GM21423 (cell line): ENCODE results near the gene TRIM59.
"Not testable (repeated sequence)": the region's sequence is repeated elsewhere in the genome, so short reads cannot be mapped to it uniquely, and the experiment has no call there.

Source experiments
- ATAC-seq: cut with Tn5 transposase; IDR thresholded peaks from one replicate; pipeline ENCODE4 v1.9.1; 2021; ENCODE audit warnings: mild to moderate bottlenecking, moderate library complexity; ENCODE audit not compliant: unreplicated experiment

The TRIM59 gene

DNA sequence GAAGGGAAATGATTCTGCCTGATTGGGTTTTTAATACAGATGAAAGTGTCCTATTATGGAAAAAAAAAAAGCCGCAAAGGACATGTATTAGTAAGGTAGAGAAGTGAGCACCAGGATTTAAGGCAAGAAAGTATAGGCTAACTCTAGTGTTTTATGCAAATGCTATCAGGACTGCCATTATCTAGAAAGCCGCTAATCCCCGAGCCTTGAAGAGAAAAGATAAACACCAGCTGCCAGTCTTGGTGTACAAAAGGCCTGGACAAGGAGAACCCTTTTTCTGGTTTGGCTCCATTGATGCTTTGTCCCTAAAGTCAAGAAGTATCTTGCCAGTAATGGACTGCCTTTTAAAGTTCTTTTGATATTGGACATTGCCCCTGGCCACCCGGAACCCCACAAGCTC lies 8.6 kb upstream of the TRIM59 start:
- no peak for ATAC-seq

DNA sequence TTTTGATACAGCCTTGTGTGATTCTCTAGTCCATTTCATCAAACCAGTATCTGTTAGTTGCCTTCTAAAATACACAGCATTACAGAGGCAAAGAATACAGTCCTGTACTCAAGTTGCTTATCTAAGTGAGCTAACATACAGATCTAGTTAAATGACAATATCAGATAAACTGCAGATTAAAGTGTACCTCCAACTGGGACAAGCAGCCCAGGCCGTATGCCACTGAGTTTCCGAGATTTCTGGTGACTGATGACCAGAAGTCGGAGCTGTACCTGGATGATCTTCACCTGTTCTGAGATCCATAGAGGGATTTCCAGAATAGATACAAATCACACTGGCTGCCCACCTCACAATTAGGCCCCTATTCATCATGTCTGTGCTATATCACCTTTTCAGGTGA lies 6.3 kb upstream of the TRIM59 start:
- ATAC-seq, result no peak

DNA sequence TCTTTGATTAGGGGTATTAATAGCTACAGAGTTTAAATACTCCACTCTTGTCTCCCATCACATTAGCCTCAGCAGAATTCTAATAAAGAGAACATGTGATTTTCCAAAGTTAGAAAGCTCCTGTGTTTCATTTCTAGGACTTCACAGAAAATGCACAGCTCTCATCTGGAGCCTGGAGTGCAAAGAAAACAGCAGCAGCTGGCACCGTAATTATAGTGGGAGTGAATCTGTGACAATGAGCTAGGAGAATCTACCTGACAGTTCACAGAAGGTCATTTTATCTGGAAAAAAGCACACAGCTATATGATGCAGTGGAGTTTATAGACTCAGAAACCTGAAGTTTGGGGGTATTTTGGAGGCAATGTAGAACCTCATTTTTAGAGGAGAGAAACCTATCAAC lies 5.4 kb upstream of the TRIM59 start:
- ATAC-seq, result no peak

DNA sequence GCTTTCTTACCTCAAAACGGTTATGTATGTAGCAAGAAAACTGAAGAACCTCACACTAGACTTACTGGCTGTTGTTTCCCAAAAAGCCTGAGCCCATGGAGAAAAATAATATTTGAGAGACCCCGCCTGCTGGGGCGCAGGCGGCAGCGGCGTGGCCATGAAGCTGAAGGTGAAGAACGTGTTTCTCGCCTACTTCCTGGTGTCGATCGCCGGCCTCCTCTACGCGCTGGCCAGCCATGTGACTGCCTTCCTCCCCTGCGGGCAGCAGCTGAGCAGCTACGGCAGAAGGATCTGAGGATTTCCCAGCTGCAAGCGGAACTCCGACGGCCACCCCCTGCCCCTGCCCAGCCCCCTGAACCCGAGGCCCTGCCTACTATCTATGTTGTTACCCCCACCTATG lies 2.7 kb upstream of the TRIM59 start:
- ATAC-seq, result not testable (repeated sequence)

DNA sequence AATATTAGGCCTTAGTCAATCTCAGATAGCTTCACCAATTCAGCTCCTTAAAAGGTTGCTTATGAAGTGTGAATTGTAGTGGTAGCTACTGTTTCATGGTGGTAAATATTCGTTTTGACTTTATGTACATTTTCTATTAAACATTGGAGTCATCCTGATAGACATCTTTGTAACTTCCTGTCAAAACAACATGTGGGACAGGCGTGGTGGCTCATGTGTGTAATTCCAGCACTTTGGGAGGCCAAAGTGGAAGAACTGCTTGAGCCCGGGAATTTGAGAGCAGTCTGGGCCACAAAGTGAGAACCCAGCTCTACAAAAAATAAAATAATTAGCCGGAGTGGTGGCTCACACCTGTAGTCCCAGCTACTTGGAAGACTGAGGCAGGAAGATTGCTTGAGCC lies 2.0 kb upstream of the TRIM59 start:
- no peak for ATAC-seq

DNA sequence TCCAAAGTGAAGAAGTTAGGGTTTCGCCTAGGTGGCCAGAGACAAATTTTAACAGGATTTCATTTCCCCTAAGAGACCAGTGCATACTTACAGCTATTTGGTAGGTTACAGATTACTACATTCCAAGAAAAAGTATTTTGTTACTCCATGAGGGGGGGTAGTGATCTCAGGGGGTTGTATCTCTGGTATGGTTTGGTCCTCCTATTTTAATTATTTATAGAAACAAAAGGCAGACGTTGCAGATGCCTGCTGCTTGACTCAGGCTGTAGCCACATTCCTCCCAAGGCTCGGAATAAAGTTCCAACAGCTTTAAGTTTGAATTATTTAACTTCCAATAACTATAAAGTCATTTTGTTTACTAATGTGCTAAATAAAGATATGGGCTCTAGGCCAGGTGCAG lies 1.3 kb upstream of the TRIM59 start:
- ATAC-seq, result no peak

DNA sequence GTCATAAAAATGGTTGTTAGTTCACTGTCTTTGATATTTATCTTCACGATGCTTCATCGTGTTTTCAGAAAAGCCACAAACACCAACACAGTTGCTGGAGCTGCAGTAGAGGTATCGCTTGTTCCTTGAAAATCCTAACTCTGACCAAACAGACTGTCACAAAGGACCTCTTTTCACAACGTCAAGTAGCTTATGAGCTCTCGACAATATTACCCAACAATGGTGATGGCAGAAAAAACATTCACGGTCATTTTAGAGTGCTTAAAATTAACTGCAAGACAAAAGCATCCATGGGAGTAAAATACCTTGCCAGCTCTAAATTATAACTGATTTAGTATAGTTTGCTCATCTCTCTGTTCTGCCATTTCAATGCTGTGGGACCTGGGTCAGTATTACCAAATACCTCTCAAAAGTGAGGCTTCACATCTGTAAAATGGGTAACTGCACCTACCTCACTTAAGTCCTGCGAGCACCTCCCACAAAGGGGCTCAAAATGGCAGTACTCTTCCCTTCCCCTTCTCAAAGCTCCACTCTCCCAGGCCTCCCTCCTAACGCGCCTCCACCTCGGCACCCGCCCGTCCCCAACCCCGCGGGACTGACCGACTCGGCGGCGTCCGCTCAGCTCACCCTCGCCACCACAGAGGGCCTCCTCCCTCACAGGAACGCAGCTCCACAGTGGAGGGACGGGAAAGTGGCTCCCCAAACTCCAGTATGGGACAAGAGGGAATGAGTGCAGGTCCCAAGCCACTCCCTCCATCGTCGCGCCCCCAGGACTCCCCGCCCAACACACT lies 546 bp downstream of the TRIM59 start:
- peak; percentile 43 for ATAC-seq

DNA sequence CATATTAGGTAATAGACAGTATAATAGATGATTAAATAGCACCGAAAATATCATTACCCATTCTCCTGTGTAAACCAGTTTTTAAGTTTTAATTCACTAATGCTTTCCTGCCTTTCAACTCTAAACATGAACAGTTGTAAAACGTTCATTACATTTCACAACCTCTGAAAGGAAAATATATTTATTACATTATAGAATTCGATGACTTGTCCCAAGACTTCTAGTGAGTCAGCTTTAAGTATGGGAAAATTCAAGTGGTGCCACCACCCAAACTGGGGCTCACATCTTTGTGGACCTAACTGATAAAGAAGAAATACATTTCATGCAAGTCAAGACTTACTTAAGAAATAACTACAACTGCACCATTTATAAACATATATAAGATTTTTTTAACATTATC lies 2.0 kb downstream of the TRIM59 start:
- ATAC-seq, result no peak

DNA sequence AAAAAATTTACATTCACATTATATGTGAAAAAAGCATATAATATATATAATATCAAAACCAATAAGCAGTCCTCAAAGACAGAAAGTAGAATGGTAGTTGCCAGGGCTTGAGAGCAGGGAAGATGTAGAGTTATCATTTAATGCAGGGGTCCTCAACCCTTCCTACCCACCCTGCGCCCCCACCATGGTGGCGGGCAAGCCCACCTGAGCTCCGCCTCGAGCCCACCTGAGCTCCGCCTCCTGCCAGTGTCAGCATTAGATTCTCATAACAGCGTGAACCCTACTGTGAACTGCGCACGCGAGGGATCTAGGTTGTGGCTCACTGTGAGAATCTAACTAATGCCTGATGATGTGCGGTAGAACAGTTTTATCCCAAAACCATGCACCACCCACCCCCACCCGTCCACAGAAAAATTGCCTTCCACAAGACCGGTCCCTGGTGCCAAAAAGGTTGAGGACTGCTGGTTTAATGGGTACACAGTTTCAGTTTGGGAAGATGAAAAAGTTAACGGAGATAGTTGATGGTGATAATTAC lies 3.0 kb downstream of the TRIM59 start:
- no peak for ATAC-seq

DNA sequence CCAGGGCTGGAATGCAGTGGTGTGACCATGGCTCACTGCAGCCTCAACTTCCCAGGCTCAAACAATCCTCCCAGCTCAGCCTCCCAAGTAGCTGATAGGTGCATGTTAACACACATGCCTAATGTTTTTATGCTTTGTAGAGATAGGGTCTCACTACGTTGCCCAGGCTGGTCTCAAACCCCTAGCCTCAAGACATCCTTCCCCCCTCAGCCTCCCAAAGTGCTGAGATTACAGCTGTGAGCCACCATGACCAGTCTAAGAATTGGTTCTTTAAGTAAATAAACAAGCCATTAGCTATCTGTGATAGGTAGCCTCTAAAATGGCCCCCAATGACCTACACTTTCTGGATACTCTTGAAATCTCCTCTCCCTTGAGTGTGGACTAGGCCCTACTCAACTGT lies 3.7 kb downstream of the TRIM59 start:
- no peak for ATAC-seq

DNA sequence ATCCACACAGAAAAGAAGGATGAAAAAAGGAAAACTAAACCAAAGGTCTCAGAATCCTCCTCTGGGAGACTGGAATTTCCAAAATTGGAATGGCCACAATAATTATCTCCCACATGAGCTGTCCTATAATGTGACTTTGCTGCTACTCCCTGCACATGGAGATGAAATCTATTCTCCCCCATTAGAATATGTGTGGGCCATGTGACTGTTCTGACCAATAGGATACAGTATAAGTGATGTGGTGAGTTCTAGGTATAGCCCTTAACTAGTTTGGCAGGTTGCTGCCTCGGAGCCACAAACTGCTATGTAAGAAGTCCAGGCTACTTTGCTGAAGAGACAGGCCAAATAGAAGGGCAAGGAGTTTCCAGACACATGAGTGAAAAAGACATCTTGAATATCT lies 5.2 kb downstream of the TRIM59 start:
- no peak for ATAC-seq

DNA sequence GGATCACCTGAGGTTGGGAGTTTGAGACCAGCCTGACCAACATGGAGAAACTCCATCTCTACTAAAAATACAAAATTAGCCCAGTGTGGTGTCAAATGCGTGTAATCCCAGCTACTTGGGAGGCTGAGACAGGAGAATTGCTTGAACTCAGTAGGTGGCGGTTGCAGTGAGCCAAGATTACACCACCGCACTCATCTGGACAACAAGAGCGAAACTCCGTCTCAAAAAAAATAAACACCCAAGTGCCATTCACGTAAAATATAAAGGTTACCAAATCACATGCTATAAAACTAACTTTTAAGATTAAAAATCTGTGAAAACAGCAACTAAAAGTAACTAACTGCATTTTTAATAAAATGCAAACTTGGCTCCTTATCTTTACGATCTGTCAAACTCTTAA lies 8.9 kb downstream of the TRIM59 start:
- no peak for ATAC-seq

DNA sequence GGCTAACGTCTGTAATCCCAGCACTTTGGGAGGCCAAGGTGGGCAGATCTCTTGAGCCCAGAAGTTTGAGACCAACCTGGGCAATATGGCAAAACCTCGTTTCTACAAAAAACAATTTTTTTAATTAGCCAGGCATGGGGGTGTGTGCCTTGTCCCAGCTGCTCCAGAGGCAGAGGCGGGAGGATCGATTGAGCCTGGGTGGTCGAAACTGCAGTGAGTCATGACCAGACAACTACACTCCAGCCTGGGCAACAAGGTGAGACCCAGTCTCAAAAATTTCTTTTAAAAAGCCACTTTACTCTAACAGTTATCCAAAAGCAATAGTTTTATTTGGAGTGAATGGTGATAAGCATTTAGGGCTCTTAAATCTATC lies 12.5 kb downstream of the TRIM59 start:
- ATAC-seq, result no peak

DNA sequence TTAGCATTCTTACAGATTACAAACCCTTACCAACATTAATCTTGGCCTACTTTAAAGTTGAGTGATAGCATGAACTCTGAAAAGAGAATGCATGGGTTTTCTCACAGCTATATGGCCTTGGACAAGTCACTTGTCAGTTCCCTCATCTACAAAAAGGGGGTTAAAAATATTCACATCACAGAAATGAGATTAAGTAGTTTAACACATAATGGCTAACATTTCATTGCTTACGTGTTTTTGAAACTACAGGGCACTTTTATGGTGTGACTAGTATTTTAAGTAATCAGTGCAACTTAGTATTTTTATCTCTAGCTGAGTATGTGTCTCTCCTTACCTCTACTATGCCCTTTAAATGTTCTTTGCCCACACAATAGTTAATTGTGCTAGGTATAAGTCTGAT lies 13.8 kb downstream of the TRIM59 start:
- no peak for ATAC-seq

DNA sequence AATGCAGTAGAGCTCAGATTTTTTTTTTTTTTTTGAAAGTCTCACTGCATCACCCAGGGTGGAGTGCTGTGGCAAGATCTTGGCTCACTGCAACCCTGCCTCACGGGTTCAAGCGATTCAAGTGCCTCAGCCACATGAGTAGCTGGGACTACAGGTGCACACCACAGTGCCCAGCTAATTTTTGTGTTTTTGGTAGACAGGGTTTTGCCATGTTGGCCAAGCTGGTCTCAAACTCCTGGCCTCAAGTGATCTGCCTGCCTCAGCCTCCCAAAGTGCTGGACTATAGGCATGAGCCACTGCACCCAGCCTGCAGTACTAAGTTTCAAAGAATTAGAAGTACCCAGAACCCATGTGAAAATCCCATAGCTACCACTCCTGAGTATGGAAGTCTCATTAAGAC lies 14.5 kb downstream of the TRIM59 start:
- ATAC-seq, result no peak

DNA sequence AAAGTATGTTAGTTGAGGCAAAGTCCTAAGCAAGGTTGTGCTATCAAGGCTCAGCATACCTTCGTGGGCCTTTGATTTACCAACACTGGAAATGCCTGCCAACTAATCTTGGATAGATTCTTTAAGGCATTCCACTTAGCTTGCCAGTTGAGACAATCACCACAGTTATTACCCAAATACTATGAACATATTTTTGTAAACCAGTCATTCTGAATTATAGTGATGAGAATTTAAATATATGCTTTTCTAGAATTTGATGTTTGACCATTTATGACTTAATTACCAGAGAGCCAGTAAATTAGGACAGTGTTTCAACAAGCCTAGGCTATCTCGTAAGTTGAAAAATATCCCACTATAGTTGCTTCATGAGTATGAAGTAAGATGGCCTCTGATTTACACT lies 15.5 kb downstream of the TRIM59 start:
- ATAC-seq, result no peak

DNA sequence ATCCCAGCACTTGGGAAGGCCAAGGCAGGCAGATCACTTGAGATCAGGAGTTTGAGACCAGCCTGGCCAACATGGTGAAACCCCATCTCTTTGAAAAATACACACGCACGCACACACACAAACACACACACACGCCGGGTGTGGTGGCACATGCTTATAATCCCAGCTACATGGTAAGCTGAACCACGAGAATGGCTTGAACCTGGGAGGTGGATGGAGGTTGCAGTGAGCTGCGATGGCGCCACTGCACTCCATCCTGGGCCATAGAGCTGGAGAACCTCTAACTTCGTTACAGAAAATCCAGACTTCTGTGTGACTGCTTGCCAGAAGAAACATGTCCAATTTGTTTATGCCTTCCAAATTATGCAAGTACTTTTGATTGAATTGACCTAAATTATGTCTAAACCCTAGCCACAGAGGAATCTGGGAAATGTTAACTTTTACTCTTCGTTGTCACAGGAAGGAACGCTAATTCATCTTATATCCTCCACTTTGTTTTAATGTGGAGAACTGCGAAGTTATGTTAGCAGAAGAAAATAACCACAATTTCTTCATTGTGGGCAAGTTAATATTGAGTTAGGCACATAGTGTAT lies 21.7 kb downstream of the TRIM59 start:
- no peak for ATAC-seq

DNA sequence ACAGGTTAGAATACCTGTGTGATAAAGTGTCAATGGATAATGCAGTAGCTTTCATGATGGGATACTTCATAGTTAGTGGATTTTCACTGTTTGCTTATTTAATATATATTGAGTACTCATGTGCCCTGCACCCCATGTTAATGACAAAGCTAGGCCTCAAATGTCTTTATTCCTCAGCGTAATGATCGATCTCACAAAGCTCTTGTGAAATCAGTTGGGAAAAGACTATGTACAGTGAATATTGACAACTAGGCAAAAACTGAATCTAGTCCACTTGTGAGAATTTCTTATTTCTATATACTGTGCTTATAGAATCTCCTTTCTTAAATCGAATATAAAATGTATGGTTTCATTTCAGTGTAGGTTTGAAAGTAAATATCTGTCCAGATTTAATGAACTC lies 32.3 kb downstream of the TRIM59 start:
- no peak for ATAC-seq

DNA sequence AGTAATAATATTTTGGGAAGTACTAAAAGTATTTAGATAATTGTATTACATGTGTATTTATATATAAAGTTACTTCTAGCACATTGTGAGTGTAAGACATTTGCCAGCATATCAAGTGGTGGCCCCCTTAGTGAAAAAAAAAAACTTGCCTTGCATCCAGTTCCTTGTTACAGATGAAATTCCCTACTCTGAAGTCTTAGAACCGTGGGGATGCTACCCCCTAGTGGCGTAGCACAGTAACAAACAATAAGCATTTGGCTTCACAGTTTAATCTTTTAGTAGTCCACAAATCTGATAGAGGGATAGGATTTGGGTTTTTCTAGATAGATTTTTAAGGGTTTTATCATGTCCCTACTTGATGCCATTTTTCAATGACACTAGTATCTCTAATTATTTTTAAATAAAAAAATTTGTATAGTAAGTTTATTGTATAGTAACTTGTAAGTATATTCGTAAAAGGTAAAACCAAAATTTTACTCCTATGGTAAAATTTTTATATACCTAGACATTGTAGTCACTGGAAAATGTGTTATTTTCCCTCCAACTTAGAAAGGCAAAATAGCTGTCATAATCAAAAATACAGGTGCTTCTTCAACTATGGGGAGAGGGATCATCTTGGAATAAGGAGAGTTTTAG lies 35.9 kb downstream of the TRIM59 start:
- ATAC-seq, result peak; percentile 81

DNA sequence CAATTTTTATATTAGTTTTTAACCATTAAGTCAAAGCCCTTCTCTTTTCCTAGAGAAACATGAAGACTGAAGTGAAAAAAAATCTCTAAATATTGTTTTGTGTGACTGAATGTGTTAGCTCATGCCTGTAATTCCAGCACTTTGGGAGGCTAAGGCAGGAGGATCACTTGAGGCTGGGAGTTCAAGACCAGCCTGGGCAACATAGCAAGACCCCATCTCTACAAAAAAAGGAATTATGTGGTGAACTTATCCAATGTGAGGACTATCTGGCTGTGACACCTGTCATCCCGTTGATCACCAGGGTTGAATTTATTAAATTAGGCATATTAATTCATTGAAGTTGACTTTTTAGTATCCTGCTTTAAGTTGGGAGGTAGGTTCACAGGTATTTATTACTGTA lies 37.1 kb downstream of the TRIM59 start:
- no peak for ATAC-seq

DNA sequence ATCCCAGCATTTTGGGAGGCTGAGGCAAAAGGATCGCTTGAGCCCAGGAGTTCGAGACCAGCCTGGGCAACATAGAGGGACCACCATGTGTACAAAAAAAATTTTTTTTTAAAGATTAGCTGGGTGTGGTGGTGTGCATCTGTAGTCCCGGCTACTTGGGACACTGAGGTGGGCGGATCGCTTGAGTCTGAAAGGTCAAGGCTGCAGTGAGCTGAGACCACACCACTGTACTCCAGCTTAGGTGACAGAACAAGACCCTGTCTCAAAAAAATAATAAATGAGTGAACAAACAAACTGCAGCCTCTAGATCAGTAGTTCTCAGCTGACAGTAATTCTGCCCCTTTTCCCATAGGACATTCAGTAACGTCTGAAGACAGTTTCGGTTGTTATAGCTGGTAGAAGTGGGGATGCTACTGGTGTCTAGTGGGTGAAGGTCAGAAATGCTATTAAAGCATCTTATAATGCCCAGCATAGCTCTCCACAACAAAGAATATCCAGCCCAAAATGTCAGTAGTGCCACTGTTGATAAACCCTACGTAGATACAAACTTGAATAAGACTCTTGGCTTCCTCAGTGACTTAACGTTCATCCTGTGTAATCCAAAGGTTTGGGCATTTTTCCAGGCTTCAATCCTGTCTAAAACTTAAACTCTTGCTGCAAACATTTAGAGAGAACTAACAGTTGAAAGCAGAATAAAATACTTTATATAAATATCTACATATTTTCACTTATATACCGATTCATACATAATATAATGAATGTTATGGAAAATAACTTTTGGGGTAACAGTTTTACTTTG lies 39.6 kb downstream of the TRIM59 start:
- ATAC-seq, result no peak
